Measurements from ENCODE around the gene CWH43.
"Not testable (repeated sequence)": the region's sequence is repeated elsewhere in the genome, so short reads cannot be mapped to it uniquely, and the experiment has no call there.

The CWH43 gene

DNA sequence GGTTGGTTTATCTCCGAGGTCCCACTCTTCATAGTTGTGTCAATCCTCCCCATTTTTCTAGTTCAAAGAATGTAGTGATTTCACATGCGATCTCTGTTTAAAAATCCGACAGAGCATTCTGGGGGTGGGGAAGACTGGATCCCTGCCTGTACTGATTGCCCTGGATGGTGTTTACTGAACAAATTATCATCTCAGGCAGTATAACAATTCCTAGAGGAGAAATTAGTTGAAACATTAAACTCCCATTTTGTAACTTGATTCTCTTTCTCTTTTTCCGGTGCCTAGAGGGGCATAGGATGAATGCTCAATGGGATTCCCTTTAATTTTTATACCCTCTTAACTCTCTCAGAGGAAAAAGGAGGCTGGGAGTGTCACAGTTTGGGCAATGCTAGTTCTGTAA is 10.0 kb upstream of the CWH43 start:
- DNase-seq = no peak

DNA sequence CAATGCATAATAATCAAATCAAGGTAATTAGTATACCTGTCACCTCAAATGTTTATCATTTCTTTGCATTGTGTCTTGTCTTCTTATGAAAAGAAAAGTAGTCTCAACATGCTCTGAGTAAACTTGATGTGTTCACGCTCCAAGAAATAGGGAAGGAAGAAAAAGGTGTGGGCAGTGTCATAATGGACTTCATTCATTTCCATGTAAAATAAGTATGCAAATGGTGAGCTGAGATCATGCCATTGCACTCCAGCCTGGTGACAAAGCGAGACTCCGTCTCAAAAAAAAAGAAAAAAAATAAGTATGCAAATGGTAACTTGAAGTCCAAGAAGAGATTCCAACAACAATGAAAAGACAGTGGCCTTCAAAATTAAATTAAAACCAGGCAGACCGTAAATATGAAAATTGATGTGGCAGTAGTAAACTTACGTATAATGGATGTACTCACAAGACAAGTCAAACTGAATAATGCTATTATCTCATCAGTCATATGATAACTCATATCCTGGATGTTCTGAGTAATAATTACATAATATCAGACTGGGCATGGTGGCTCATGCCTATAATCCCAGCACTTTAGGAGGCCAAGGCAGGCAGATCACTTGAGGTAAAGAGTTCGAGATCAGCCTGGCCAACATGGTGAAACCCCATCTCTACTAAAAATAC is 6.0 kb upstream of the CWH43 start:
- DNase-seq = no peak

DNA sequence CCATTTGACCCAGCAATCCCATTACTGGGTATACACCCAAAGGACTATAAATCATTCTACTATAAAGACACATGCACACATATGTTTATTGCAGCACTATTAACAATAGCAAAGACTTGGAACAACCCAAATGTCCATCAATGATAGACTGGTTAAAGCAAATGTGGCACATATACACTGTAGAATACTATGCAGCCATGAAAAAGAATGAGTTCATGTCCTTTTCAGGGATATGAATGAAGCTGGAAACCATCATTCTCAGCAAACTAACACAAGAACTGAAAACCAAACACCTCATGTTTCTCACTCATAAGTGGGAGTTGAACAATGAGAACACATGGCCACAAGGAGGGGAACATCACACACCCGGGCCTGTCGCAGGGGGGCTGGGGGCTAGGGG is 2.1 kb upstream of the CWH43 start:
- DNase-seq = not testable (repeated sequence)

DNA sequence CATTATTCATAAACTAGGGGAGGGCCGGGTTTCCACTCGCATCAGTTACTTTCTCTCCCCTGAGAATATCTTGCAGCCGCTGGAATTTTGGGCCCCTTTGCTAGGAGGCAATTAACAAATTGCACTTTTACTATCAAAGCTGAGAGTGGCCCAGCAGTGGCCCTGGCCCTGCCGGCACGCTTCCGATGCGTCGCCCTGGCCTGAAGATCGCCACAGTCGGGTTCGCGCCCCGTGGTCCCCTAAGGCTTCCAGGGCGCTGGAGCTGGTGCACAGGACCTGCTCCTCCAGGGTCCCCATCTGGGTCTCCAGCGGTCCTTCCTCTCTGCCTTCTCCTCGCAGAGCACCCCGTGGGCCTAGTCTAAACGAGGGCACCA is 486 bp upstream of the CWH43 start:
- no peak for DNase-seq

DNA sequence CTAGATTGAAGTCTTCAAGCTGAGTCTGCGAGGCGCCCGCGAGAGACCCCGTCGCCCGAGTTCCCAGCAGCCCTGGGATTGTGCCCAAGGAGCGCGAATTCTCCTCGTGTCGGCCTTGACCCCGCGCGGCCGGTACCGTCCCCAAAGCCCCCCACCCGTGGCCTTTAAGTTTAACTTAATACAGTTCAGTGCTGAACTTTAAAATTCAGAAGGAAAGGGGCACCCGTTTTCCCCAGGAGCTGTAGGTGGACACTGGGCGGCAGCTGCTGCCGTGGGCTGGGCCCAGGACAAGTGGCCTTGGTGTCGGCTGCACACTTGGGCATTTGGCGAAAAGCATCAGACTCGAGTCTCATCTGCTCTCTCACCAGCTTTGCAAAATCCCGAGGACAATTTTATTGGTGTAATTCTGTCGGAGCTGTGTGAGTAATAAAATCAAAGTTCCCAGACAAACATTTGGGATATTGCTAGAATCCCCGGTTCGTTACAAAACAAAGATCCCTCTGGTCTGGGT is 634 bp downstream of the CWH43 start:
- DNase-seq = no peak

DNA sequence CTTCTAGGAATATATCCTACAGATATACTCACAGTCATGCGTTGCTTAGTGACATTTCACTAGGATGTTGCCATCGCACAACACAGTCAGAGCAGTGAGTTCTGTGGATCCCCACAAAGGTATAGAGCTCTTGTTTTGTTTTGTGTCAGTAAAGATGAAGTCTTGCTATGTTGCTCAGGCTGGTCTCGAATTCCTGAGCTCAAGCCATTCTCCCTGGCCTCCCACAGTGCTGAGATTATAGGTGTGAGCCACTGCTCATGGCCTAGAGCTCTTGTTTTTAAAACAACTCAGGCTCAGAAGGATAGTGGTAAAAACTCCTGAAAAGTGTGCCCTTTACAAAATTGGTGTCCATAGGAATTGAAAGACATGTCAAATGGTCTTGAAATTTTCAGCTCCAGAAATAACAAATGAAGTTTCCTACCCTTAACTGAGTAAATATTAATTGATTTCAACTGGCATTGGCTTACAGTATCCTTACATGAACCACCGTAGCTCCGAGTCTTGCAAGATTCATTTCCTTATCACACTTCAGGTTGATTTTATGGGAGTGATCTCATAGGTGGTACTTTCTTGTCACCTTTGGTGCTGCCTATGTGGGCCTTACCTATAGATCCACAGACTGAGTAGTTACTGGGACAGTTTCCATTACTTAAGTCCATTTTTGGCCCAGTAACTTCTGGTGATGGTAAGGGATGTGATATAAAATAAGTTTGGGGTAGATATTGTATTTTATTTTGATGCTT is 3.6 kb downstream of the CWH43 start:
- DNase-seq = no peak

DNA sequence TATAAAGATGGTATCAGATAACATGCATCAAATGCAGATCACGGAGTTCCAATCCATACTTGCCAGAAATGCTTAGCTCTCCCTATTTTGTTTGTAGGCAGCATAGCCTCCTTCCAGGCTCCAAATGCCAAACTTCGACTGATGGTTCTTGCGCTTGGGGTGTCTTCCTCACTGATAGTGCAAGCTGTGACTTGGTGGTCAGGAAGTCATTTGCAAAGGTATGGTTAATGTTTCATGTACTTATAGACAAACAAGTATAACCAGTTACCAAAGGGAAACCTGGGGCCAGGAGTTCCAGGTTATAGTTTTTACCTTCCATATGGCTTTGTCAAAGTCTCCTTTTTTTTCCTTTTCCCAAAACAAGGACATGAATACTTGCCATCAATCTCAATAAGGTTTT is 5.3 kb downstream of the CWH43 start:
- no peak for DNase-seq

DNA sequence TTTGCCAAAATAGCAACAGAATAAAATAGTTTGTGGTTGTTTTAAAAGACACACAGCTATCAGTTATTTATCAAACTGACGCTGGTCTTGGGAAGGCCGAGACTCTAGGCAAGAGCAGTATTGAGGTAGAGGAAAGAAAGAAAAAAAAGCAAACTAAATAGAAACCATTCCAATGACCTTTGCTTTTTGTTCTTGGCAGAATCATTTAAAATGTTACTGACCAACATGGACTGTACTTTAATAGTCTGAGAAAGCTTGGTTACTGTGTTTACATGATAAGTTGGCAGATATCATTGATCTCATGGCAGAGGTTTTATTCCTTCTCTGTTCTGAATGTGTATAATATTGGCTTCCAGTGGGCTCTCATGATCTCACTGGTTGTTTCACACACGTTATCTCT is 11.9 kb downstream of the CWH43 start:
- DNase-seq = no peak

DNA sequence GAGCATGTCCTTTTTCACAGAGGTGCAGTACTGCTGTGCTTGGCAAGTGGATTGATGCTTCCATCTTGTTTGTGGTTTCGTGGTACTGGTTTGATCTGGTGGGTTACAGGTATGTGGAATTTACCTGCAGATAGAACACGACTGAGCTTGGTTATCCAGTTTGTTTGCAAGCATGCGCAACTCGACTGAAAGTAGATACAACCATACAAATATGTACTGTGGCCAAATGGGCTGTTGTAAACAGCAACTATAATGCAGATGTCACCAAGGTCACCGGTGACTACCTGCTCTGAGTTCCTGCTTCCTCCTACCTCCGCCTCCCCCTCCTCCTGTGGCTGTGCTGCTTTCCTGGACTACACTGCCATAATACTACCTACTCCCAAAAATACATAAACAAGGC is 12.4 kb downstream of the CWH43 start:
- no peak for DNase-seq

DNA sequence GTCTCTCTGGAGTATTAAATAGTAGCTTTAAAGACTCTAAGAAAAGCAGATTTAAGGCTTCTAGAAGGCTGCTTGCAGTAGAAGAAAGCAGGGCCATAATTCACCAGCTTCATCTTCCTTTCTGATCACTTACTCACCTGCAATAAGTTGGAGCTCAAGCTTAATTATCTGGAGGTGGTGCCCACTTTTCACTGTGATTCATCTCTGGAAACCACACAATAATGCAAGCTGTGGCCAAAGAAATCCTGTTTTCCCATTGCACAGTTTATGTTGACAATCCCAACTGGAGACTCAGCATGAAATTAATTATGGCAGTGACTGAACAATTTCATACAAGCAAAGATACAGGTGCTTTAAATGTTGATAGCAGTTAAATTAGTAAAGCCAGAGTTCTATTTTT is 14.7 kb downstream of the CWH43 start:
- no peak for DNase-seq

DNA sequence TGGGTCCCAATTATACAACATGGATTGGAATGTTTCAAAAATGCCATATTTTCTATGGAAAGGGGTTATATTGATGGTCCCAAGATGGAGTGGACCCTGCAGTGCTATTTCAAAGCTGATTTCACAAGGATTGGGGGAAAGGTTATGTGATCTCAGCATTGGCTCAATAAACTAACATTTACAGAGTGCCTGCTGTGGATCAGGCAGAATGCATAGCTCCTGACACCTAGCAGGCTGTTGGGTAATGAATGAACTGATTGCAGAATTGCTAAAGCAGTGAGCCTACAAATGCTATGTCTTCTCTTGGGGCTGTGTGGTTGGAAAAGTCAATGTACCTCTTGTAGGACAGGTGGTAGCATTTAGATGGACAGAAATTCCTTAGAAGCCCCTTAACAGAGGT is 16.9 kb downstream of the CWH43 start:
- DNase-seq = no peak

DNA sequence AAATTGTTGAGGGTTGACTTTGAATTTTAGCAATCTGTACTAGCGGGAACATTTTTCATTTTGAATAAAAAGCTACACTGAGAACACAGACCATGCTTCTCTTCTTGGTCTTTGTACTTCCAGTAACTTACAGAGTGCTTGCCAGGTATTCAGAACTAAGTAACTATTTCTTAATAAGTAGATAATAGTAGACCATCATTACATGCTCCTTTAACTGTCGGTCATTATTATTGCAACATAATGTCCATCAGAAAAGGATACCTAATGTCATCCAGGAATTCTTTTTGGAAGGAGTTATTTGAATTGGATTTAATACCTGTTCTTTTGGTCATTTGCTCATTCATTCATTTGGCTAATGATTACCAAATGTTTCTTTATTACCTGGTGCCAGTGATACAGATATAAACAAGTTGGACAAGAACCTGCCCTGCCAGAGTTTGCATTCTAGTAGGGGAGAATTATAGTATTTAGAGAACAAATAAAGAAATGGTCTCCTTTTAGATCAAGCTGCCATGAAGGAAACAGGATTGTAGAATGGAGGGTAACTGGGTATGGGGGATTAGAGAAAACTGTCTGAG is 32.7 kb downstream of the CWH43 start:
- DNase-seq = no peak

DNA sequence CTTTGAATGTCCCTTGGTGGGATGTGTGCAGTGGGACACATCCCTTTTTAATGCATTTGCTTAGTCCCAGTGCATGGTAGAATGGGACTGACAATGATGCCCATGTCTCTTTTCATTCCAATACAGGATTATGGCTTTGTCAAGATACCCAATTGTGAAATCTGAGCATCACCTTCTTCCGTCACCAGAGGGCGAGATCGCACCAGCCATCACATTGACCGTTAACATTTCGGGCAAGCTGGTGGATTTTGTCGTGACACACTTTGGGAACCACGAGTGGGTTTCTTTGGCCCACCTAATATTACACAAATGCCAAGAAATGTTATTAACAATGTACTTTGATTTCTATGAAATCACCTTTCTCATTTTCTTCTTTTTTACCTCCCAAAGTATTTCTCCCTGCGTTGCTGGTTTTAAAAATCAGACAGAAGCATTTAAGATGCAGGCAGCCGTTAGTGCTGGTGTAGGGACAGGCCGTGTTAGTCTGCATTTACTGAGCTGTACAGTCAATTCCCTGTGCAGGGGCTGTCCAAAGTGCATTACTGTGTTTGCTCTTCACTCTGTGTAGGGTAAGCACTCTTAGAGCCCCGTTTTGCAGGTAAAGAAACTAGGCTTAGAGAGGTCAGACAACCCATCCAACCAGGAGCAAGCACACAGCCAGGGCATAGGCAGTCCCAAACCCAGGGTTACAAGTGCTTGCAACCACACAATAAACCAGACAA is 46.5 kb downstream of the CWH43 start:
- peak in 5 of 14 donors; percentile 0 to 17 (median 12) for DNase-seq

DNA sequence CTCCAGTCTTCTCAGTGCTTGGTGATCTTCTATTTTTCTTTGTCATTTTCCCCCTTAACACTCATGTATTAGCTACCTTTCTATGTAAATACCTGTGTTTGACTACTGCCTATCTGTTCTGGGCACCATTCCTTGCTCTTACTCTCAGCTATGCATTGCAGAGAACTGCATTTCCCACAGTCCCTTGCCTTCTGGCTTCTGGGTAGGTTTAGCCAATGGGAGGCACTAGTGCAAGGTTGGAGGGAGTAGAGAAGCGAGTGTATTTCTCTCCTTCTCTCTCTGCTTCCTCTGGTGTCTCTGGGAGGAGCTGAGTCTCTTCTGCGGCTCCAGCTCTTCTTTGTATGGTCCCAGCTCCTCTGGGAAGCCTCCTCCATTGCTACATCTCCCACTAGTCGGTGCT is 50.5 kb downstream of the CWH43 start:
- DNase-seq = no peak

DNA sequence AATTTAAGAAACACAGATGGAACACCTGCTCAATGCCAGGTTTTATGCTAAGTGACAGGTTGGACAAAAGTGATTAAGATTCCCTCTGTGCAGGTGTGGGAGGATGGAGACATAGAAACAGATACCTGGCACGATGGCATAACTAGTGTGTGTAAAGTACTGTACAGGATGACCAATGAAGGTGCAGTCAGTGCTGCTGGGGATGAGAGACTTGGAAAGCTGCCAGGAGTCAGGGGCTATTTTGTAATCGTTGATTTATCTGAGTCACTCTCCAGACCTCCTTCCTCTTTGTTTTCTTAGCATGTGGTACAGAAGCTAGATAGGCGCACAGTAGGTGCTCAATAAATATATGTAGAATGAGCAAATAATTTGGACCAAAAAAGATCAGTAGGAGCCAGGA is 58.2 kb downstream of the CWH43 start:
- DNase-seq = no peak

DNA sequence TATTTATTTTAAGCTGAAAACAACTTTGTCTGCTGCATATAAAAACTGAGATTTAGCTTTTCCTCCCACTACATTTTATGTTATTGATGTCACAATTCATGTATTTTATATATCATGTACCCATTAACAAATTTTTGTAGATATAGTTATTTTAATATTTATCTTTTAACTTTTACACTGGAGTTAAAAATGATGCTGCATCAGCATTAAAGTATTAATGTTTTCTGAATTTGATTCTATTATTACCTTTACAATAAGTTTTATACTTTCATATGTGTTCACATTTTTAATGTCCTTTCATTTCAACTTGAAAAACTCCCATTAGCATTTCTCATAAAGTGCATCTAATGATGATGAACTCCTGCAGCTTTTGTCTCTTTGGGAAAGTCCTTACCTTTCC is 72.2 kb downstream of the CWH43 start:
- DNase-seq = no peak

DNA sequence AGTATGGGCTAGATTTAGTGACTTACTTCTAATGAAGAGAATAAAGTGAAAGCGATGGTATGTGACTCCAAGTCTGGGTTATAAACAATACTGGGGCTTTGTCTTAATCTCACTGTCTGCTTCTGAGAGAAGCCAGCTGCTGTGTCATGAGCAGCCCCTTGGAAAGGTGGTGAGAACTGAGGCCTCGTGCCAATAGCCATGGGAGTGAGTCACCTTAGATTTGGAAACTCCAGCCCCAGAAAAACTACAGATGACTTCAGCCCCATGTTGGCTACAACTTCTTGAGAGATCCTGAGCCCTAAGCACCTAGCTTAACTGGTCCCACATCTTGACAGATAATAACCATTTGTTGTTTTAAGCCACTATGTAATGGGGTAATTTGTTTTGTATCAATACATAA is 77.6 kb downstream of the CWH43 start:
- no peak for DNase-seq

DNA sequence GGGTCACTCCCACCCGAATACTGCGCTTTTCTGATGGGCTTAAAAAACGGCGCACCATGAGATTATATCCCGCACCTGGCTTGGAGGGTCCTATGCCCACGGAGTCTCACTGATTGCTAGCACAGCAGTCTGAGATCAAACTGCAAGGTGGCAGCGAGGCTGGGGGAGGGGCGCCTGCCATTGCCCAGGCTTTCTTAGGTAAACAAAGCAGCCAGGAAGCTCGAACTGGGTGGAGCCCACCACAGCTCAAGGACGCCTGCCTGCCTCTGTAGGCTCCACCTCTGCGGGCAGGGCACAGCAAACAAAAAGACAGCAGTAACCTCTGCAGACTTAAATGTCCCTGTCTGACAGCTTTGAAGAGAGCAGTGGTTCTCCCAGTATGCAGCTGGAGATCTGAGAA is 86.1 kb downstream of the CWH43 start:
- DNase-seq = not testable (repeated sequence)

DNA sequence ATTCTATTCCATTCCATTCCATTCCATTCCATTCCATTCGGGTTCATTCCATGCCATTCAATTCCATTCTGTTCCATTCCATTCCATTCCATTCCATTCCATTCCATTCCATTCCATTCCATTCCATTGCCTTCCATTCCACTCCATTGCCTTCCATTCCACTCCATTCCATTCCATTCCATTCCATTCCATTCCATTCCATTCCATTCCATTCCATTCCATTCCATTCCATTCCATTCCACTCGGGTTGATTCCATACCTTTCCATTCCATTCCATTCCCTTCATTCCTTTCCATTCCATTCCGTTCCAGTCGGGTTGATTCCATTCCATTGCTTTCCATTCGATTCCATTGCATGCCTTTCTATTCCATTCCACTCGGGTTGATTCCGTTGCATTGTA is 105.8 kb downstream of the CWH43 start:
- DNase-seq = not testable (repeated sequence)

DNA sequence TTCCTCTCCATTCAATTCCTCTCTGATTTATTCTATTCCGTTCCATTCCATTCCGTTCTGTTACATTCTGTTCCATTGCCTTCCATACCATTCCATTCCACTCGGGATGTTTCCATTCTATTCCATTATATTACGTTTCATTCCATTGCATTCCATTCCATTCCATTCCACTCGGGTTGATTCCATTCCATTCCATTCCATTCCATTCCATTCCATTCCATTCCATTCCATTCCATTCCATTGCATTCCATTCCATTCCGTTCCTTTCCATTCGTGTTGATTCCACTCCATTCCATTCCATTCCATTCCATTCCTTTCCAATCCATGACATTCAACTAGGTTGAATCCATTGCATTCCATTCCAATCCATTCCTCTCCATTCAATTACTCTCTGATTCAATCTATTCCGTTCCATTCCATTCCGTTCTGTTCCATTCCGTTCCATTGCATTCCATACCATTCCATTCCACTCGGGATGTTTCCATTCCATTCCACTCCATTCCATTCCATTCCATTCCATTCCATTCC is 106.6 kb downstream of the CWH43 start:
- not testable (repeated sequence) for DNase-seq

DNA sequence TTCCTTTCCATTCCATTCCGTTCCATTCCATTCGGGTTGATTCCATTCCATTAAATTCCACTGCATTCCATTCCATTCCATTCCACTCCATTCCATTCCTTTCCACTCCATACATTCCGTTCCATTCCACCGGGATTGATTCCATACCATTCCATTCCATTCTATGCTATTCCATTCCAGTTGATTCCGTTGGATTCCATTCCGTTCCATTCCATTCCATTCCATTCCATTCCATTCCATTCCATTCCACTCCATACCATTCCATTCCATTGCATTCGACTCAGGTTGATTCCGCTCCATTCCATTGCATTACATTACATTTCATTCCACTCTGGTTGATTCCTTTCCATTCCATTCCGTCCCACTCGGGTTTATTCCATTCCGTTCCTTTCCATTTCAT is 110.1 kb downstream of the CWH43 start:
- not testable (repeated sequence) for DNase-seq

DNA sequence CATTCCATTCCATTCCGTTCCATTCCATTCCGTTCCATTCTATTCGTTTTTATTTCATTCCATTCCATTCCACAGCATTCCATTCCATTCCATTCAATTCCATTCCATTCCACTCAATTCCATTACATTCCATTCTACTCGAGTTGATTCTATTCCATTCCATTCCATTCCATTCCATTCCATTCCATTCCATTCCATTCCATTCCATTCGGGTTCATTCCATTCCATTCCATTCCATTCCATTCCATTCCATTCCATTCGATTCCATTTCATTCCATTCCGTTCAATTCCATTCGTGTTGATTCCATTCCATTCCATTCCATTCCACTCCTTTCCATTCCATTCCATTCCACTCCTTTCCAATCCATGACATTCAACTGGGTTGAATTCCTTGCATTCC is 110.6 kb downstream of the CWH43 start:
- not testable (repeated sequence) for DNase-seq

DNA sequence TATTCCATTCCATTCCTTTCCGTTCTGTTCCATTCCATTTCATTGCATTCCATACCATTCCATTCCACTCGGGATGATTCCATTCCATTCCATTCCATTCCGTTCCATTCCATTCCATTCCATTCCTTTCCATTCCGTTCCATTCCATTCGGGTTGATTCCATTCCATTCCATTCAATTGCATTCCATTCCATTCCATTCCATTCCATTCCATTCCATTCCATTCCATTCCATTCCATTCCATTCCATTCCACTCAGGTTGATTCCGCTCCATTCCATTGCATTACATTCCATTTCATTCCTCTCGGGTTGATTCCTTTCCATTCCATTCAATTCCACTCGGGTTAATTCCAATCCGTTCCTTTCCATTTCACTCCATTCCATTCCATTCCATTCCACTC is 111.0 kb downstream of the CWH43 start:
- not testable (repeated sequence) for DNase-seq
